C4-2B (cell line): ENCODE measurements around the gene NTRK2.

Experiments used
- CTCF ChIP-seq: fragments of 450-650 bp; conservative IDR thresholded peaks from 2 replicates; pipeline ENCODE4 v1.5.1; 2017; ENCODE audit warnings: mild to moderate bottlenecking
- ZFX ChIP-seq: fragments of 450-650 bp; IDR thresholded peaks from 2 replicates; pipeline ENCODE4 v1.6.1; 2017

GRCh38 chr9:85056203-85056572, 386.7 kb downstream of the NTRK2 start:
- TF ChIP-seq CTCF (no peak), ZFX (no peak)
